HCT116 (cell line): ENCODE data around the gene RYR3. TPM values are rescaled to one million over a fixed set of nuclear protein-coding genes. Genes with fewer than 3 reads are reported as not detected.

Source experiments
- ATAC-seq: fragments of 200-7000 bp; cut with Tn5 transposase; 2 replicates; pipeline ENCODE4 v1.9.1; 2020; ENCODE audit warnings: mild to moderate bottlenecking, moderate library complexity
- BruUV-seq: library from RNA; stranded (reverse); fragments of 400-500 nt; replicated peaks from 2 replicates; lab custom pipeline; 2021; lab: Mats Ljungman, UMichigan
- CTCF ChIA-PET: fragments of 300-600 bp; sonication (Branson Sonifier 250); formaldehyde crosslinking; loops from one replicate; lab custom pipeline; 2021; ENCODE audit warnings: antibody characterized with exemption; lab: Charles Lee
- POLR2A ChIA-PET: fragments of 300-600, 350-600 bp; sonication (Branson Sonifier 250); formaldehyde crosslinking; loops from one replicate; lab custom pipeline; 2021; ENCODE audit warnings: antibody characterized with exemption; lab: Charles Lee
- RAD21 ChIA-PET, 2 experiments: fragments of 300-600 bp; sonication (Branson Sonifier 250); formaldehyde crosslinking; loops; one replicate each; lab custom pipeline; 2023; ENCODE audit warnings: low total read pairs in 2 of 2; ENCODE audit not compliant: uncharacterized antibody in 2 of 2, unreplicated experiment in 2 of 2, low non-redundant PET in 1 of 2; lab: Charles Lee
- DNase-seq: peaks from one replicate; pipeline ENCODE4 v3.0.0-alpha.2; 2010; ENCODE audit warnings: low read depth, low spot score
- H2AFZ ChIP-seq: fragments of 200-600 bp; shearing (Covaris generic), sonication (generic); 2 replicates; pipeline ENCODE4 v1.6.1; 2017; ENCODE audit warnings: low read depth, mixed run types, mixed read lengths, antibody characterized with exemption, low read length; ENCODE audit not compliant: poor library complexity, severe bottlenecking
- H3K27ac ChIP-seq: 2 replicates; pipeline ENCODE4 v1.5.1; 2012; ENCODE audit warnings: low read depth, low read length
- H3K27me3 ChIP-seq: fragments of 200-600 bp; sonication (generic); 2 replicates; pipeline ENCODE4 v1.6.1; 2016; ENCODE audit warnings: mixed run types, low read length, mixed read lengths; ENCODE audit not compliant: insufficient read depth
- H3K36me3 ChIP-seq, 2 experiments: fragments of 200-500 bp in 1 of 2; fragments of 200-600 bp in 1 of 2; sonication (Bioruptor generic) in 1 of 2; sonication (generic) in 1 of 2; 2 replicates each; pipeline versions ENCODE4 v1.5.1 to v1.6.1; 2014 to 2016; ENCODE audit warnings: low read length in 2 of 2, inconsistent platforms in 1 of 2, mixed read lengths in 1 of 2, mixed run types in 1 of 2; ENCODE audit not compliant: insufficient read depth in 2 of 2, control insufficient read depth in 1 of 2
- H3K4me1 ChIP-seq, 2 experiments: fragments of 200-600 bp in 1 of 2; sonication (generic) in 1 of 2; 2 replicates each; pipeline versions ENCODE4 v1.5.1 to v1.6.1; 2012 to 2017; ENCODE audit warnings: low read length in 2 of 2, inconsistent platforms in 1 of 2, mild to moderate bottlenecking in 1 of 2, mixed read lengths in 1 of 2, mixed run types in 1 of 2, moderate library complexity in 1 of 2; ENCODE audit not compliant: insufficient read depth in 2 of 2, control insufficient read depth in 1 of 2
- H3K4me2 ChIP-seq: fragments of 200-600 bp; sonication (generic); 2 replicates; pipeline ENCODE4 v1.6.1; 2017; ENCODE audit warnings: mixed run types, low read length, mixed read lengths
- H3K4me3 ChIP-seq, 2 experiments: fragments of 200-600 bp in 1 of 2; sonication (generic) in 1 of 2; replicated peaks in 1 of 2; 2 replicates each; pipeline ENCODE4 v1.5.1; 2011 to 2016; ENCODE audit warnings: low read length in 2 of 2, control low read depth in 1 of 2, low read depth in 1 of 2, mild to moderate bottlenecking in 1 of 2, mixed read lengths in 1 of 2, mixed run types in 1 of 2
- H3K79me2 ChIP-seq: fragments of 200-600 bp; sonication (generic); 2 replicates; pipeline ENCODE4 v1.6.1; 2017; ENCODE audit warnings: mild to moderate bottlenecking, mixed run types, low read length, moderate library complexity, mixed read lengths; ENCODE audit not compliant: insufficient read depth
- H3K9ac ChIP-seq: fragments of 200-600 bp; sonication (generic); 2 replicates; pipeline ENCODE4 v1.6.1; 2016; ENCODE audit warnings: low read length, mixed read lengths
- H3K9me2 ChIP-seq: fragments of 200-600 bp; sonication (generic), shearing (Covaris generic); 2 replicates; pipeline ENCODE4 v1.6.1; 2017; ENCODE audit warnings: mixed run types, mild to moderate bottlenecking, moderate library complexity; ENCODE audit not compliant: insufficient read depth
- H3K9me3 ChIP-seq, 2 experiments: fragments of 200-500 bp in 1 of 2; fragments of 200-600 bp in 1 of 2; sonication (Bioruptor generic) in 1 of 2; sonication (generic) in 1 of 2; 2 replicates each; pipeline ENCODE4 v1.6.1; 2014 to 2017; ENCODE audit warnings: low read length in 2 of 2, mixed read lengths in 2 of 2, inconsistent platforms in 1 of 2, low read depth in 1 of 2, mild to moderate bottlenecking in 1 of 2, mixed run types in 1 of 2, moderate library complexity in 1 of 2; ENCODE audit not compliant: control insufficient read depth in 1 of 2, insufficient read depth in 1 of 2
- H4K20me1 ChIP-seq: fragments of 200-600 bp; sonication (generic), shearing (Covaris generic); 2 replicates; pipeline ENCODE4 v1.6.1; 2017; ENCODE audit warnings: mixed run types, mild to moderate bottlenecking, moderate library complexity; ENCODE audit not compliant: insufficient read depth
- CBX3 ChIP-seq: IDR thresholded peaks from 2 replicates; pipeline ENCODE4 v1.6.1; 2012; ENCODE audit warnings: low read depth
- CEBPB ChIP-seq: IDR thresholded peaks from 2 replicates; pipeline ENCODE4 v1.6.1; 2012; ENCODE audit warnings: low read depth
- EGR1 ChIP-seq: IDR thresholded peaks from 2 replicates; pipeline ENCODE4 v1.6.1; 2012; ENCODE audit warnings: low read depth
- ELF1 ChIP-seq: IDR thresholded peaks from 2 replicates; pipeline ENCODE4 v1.6.1; 2012; ENCODE audit warnings: low read depth, borderline replicate concordance
- EZH2 ChIP-seq: fragments of 200-600 bp; sonication (generic); IDR thresholded peaks from 2 replicates; pipeline ENCODE4 v1.6.1; 2017; ENCODE audit warnings: antibody characterized with exemption, mixed run types
- EZH2phosphoT487 ChIP-seq: fragments of 200-600 bp; IDR thresholded peaks from 2 replicates; pipeline ENCODE4 v1.6.1; 2018; ENCODE audit warnings: antibody characterized with exemption, borderline replicate concordance
- FOSL1 ChIP-seq: IDR thresholded peaks from 2 replicates; pipeline ENCODE4 v1.6.1; 2012; ENCODE audit warnings: low read depth
- JUND ChIP-seq: IDR thresholded peaks from 2 replicates; pipeline ENCODE4 v1.6.1; 2012
- POLR2A ChIP-seq: IDR thresholded peaks from 2 replicates; pipeline ENCODE4 v1.7.0; 2011; ENCODE audit warnings: borderline replicate concordance; ENCODE audit not compliant: insufficient read depth, insufficient read length; ENCODE audit errors: extremely low read depth
- RAD21 ChIP-seq: IDR thresholded peaks from 2 replicates; pipeline ENCODE4 v1.6.1; 2012; ENCODE audit warnings: low read depth, mild to moderate bottlenecking
- SIN3A ChIP-seq: IDR thresholded peaks from 2 replicates; pipeline ENCODE4 v1.6.1; 2012; ENCODE audit warnings: low read depth
- SP1 ChIP-seq: IDR thresholded peaks from 2 replicates; pipeline ENCODE4 v1.6.1; 2012; ENCODE audit warnings: low read depth
- SRF ChIP-seq: IDR thresholded peaks from 2 replicates; pipeline ENCODE4 v1.6.1; 2012; ENCODE audit warnings: low read depth
- TCF7L2 ChIP-seq: IDR thresholded peaks from 2 replicates; pipeline ENCODE4 v1.7.0; 2011; ENCODE audit warnings: borderline replicate concordance, inconsistent platforms; ENCODE audit not compliant: insufficient read depth, insufficient read length; ENCODE audit errors: extremely low read depth
- YY1 ChIP-seq: IDR thresholded peaks from 2 replicates; pipeline ENCODE4 v1.6.1; 2011; ENCODE audit warnings: low read length, low read depth, moderate library complexity, mild to moderate bottlenecking; ENCODE audit not compliant: insufficient replicate concordance; ENCODE audit errors: extremely low read depth
- ZFX ChIP-seq: fragments of 450-650 bp; IDR thresholded peaks from 2 replicates; pipeline ENCODE4 v1.6.1; 2017
- ZNF274 ChIP-seq: fragments of 200-500 bp; sonication (Bioruptor generic); IDR thresholded peaks from 2 replicates; pipeline ENCODE4 v1.6.1; 2014; ENCODE audit warnings: mild to moderate bottlenecking, low read depth, low read length, inconsistent platforms
- intact Hi-C: fragments of 100-400 bp; cut with micrococcal nuclease; formaldehyde crosslinking; loops from 2 replicates; pipeline ENCODE4 v1.10.0; 2022
- total RNA-seq: library from RNA; stranded (reverse); gene quantifications from one replicate; pipeline ENCODE4 v1.2.1, GENCODE V29; 2021; ENCODE audit not compliant: unreplicated experiment
- TF ChIP-seq, protein P1 (sequence below): IDR thresholded peaks from 2 replicates; pipeline ENCODE4 v1.6.1; 2012; ENCODE audit warnings: low read depth
- TF ChIP-seq, protein P2 (sequence below), 3 experiments: fragments of 200-600 bp in 1 of 3; sonication (generic) in 1 of 3; IDR thresholded peaks in 2 of 3; conservative IDR thresholded peaks in 1 of 3; 2 replicates each; pipeline ENCODE4 v1.5.1; 2012 to 2017; ENCODE audit warnings: low read depth in 2 of 3, low read length in 2 of 3, antibody characterized with exemption in 1 of 3, borderline replicate concordance in 1 of 3, control low read depth in 1 of 3, mild to moderate bottlenecking in 1 of 3, mixed read lengths in 1 of 3, mixed run types in 1 of 3, moderate library complexity in 1 of 3; ENCODE audit not compliant: insufficient read depth in 1 of 3
- TF ChIP-seq, protein P3 (sequence below): IDR thresholded peaks from 2 replicates; pipeline ENCODE4 v1.6.1; 2011; ENCODE audit warnings: mild to moderate bottlenecking, low read length, moderate library complexity; ENCODE audit not compliant: insufficient replicate concordance; ENCODE audit errors: extremely low read depth

Gene RYR3
- total RNA-seq, 1 experiment from 2014 or later: not detected

DNA sequence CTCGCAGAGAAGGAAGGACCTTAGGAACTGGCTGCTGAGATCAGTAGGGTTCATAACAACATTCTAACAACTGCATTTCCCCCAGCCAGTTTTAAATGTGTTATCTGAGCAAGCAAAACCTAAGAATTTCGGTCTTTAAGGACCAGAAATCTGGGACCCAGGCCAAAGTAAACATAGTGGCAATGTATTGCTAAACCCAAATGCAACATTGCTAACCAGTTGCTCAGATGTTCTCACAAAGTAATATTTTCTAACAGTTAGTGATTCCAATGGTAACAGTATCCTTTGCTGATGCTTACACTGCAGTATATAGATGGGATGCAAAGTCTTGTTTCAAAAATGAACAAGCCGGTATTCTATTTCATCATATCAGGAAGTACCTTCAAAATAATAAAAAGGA, 254.3 kb downstream of the RYR3 start:
- Histone ChIP-seq H2AFZ (no peak overlapping the region), H3K9me2 (no peaks in the 10 kb centered on the region), H3K79me2 (no peaks in the 10 kb centered on the region), H3K27ac (no peak overlapping the region), H3K9ac (no peak overlapping the region), H4K20me1 (no peaks in the 10 kb centered on the region), H3K9me3 (no peaks in the 10 kb centered on the region), H3K4me3 (no peak overlapping the region), H3K4me1 (no peaks in the 10 kb centered on the region), H3K36me3 (no peaks in the 10 kb centered on the region), H3K27me3 (peaks cover 69% of the 10 kb centered on the region), H3K4me2 (no peak overlapping the region)
- ChIA-PET POLR2A (no interaction called here), RAD21 (no interaction called here), CTCF (no interaction called here)
- intact Hi-C loops: no loop called here
- ATAC-seq (no peak), DNase-seq (no peak)
- TF ChIP-seq EGR1: no peak
- no peak for TF ChIP-seq SP1
- TF ChIP-seq, protein P1, sequence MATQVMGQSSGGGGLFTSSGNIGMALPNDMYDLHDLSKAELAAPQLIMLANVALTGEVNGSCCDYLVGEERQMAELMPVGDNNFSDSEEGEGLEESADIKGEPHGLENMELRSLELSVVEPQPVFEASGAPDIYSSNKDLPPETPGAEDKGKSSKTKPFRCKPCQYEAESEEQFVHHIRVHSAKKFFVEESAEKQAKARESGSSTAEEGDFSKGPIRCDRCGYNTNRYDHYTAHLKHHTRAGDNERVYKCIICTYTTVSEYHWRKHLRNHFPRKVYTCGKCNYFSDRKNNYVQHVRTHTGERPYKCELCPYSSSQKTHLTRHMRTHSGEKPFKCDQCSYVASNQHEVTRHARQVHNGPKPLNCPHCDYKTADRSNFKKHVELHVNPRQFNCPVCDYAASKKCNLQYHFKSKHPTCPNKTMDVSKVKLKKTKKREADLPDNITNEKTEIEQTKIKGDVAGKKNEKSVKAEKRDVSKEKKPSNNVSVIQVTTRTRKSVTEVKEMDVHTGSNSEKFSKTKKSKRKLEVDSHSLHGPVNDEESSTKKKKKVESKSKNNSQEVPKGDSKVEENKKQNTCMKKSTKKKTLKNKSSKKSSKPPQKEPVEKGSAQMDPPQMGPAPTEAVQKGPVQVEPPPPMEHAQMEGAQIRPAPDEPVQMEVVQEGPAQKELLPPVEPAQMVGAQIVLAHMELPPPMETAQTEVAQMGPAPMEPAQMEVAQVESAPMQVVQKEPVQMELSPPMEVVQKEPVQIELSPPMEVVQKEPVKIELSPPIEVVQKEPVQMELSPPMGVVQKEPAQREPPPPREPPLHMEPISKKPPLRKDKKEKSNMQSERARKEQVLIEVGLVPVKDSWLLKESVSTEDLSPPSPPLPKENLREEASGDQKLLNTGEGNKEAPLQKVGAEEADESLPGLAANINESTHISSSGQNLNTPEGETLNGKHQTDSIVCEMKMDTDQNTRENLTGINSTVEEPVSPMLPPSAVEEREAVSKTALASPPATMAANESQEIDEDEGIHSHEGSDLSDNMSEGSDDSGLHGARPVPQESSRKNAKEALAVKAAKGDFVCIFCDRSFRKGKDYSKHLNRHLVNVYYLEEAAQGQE: no peak
- TF ChIP-seq, protein P2, sequence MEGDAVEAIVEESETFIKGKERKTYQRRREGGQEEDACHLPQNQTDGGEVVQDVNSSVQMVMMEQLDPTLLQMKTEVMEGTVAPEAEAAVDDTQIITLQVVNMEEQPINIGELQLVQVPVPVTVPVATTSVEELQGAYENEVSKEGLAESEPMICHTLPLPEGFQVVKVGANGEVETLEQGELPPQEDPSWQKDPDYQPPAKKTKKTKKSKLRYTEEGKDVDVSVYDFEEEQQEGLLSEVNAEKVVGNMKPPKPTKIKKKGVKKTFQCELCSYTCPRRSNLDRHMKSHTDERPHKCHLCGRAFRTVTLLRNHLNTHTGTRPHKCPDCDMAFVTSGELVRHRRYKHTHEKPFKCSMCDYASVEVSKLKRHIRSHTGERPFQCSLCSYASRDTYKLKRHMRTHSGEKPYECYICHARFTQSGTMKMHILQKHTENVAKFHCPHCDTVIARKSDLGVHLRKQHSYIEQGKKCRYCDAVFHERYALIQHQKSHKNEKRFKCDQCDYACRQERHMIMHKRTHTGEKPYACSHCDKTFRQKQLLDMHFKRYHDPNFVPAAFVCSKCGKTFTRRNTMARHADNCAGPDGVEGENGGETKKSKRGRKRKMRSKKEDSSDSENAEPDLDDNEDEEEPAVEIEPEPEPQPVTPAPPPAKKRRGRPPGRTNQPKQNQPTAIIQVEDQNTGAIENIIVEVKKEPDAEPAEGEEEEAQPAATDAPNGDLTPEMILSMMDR (IDR thresholded peaks at IDR 0.05 in 2 of 3, conservative IDR thresholded peaks at IDR 0.05 in 1 of 3; ENCODE audit: borderline replicate concordance in 1 of 3, insufficient read depth in 1 of 3, low read depth in 2 of 3, low read length in 2 of 3): no peak
- no peak for TF ChIP-seq YY1
- TF ChIP-seq TCF7L2: no peak
- no peak for TF ChIP-seq CBX3
- TF ChIP-seq ELF1: no peak
- no peak for TF ChIP-seq CEBPB
- TF ChIP-seq JUND: no peak
- no peak for TF ChIP-seq SRF
- TF ChIP-seq ZFX: no peak
- TF ChIP-seq POLR2A: no peak
- TF ChIP-seq, protein P3, sequence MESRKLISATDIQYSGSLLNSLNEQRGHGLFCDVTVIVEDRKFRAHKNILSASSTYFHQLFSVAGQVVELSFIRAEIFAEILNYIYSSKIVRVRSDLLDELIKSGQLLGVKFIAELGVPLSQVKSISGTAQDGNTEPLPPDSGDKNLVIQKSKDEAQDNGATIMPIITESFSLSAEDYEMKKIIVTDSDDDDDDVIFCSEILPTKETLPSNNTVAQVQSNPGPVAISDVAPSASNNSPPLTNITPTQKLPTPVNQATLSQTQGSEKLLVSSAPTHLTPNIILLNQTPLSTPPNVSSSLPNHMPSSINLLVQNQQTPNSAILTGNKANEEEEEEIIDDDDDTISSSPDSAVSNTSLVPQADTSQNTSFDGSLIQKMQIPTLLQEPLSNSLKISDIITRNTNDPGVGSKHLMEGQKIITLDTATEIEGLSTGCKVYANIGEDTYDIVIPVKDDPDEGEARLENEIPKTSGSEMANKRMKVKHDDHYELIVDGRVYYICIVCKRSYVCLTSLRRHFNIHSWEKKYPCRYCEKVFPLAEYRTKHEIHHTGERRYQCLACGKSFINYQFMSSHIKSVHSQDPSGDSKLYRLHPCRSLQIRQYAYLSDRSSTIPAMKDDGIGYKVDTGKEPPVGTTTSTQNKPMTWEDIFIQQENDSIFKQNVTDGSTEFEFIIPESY: no peak
- no peak for TF ChIP-seq SIN3A
- no peak for TF ChIP-seq FOSL1
- no peak for TF ChIP-seq RAD21
- TF ChIP-seq EZH2phosphoT487: no peak
- no peak for TF ChIP-seq ZNF274
- no peak for TF ChIP-seq EZH2
- BruUV-seq: no TSS peak
